Measurements from ENCODE around the gene SCTR.

The SCTR gene

GRCh38 chr2:119488245-119489214 lies 35.8 kb downstream of the SCTR start:
- Histone ChIP-seq H2BK5ac (ENCODE audit: low read depth, low read length, poor library complexity) (no peak overlapping the region), H3K79me1 (ENCODE audit: low read length) (peaks cover 8% of the 10 kb centered on the region), H3K4me3 (ENCODE audit: low read depth, low read length) (no peak overlapping the region), H3K9me3 (ENCODE audit: insufficient read depth, low read depth, low read length) (no peaks in the 10 kb centered on the region), H3K4ac (ENCODE audit: low read depth, low read length) (no peak overlapping the region), H3K79me2 (ENCODE audit: control insufficient read depth, insufficient read depth, low read length, poor library complexity) (no peaks in the 10 kb centered on the region), H3K36me3 (ENCODE audit: control insufficient read depth in 1 of 2, insufficient read depth in 2 of 2, low read length in 2 of 2) (no peaks in the 10 kb centered on the region), H3K4me2 (ENCODE audit: low read length) (no peak overlapping the region), H2BK12ac (ENCODE audit: low read length) (no peak overlapping the region), H3K9ac (ENCODE audit: low read length) (no peak overlapping the region), H2AFZ (ENCODE audit: insufficient read depth, low read length, poor library complexity) (no peak overlapping the region), H2AK5ac (ENCODE audit: low read length) (peak overlapping the region; percentile 9), H4K91ac (ENCODE audit: low read depth, low read length) (no peak overlapping the region), H3K14ac (ENCODE audit: low read length) (no peak overlapping the region), H3K18ac (ENCODE audit: low read length) (no peak overlapping the region), H3K27me3 (ENCODE audit: insufficient read depth, low read length) (no peaks in the 10 kb centered on the region), H3K27ac (ENCODE audit: low read depth, low read length) (no peak overlapping the region), H3K23ac (ENCODE audit: low read length) (no peak overlapping the region), H4K12ac (ENCODE audit: low read depth, low read length) (no peak overlapping the region), H4K8ac (ENCODE audit: low read depth, low read length) (no peak overlapping the region), H3K4me1 (ENCODE audit: control insufficient read depth in 1 of 2, insufficient read depth in 2 of 2, low read length in 2 of 2) (peaks cover 13 to 14% of the 10 kb centered on the region in 2 experiments), H2BK120ac (ENCODE audit: insufficient read depth, low read length, poor library complexity) (no peak overlapping the region)
- no peak for DNase-seq
- WGBS (ENCODE audit: extremely low coverage, insufficient coverage, insufficient read length) = no CpG with 5 or more reads among the region's 24 CpGs

- no peak overlapping the region for H3K18ac ChIP-seq (ENCODE audit: low read length)
- no peak overlapping the region for H2AK5ac ChIP-seq (ENCODE audit: low read length)
- H2BK12ac ChIP-seq (ENCODE audit: low read length) = no peak overlapping the region
- H3K79me2 ChIP-seq (ENCODE audit: control insufficient read depth, insufficient read depth, low read length, poor library complexity) = no peaks in the 10 kb centered on the region
- no peak overlapping the region for H2BK120ac ChIP-seq (ENCODE audit: insufficient read depth, low read length, poor library complexity)
- H3K36me3 ChIP-seq (ENCODE audit: control insufficient read depth in 1 of 2, insufficient read depth in 2 of 2, low read length in 2 of 2) = no peaks in the 10 kb centered on the region
- H3K14ac ChIP-seq (ENCODE audit: low read length) = no peak overlapping the region
- H3K4me1 ChIP-seq (ENCODE audit: control insufficient read depth in 1 of 2, insufficient read depth in 2 of 2, low read length in 2 of 2) = peaks cover 19 to 22% of the 10 kb centered on the region in 2 experiments
- no peak overlapping the region for H3K4ac ChIP-seq (ENCODE audit: low read depth, low read length)
- no peak overlapping the region for H3K9ac ChIP-seq (ENCODE audit: low read length)
- H4K12ac ChIP-seq (ENCODE audit: low read depth, low read length) = no peak overlapping the region
- no peak overlapping the region for H3K4me3 ChIP-seq (ENCODE audit: low read depth, low read length)
- no peak overlapping the region for H3K27ac ChIP-seq (ENCODE audit: low read depth, low read length)
- no peak for DNase-seq
- no peak overlapping the region for H2BK5ac ChIP-seq (ENCODE audit: low read depth, low read length, poor library complexity)
- H4K91ac ChIP-seq (ENCODE audit: low read depth, low read length) = no peak overlapping the region
- H3K27me3 ChIP-seq (ENCODE audit: insufficient read depth, low read length) = no peaks in the 10 kb centered on the region
- no peak overlapping the region for H4K8ac ChIP-seq (ENCODE audit: low read depth, low read length)
- no CpG with 5 or more reads among the region's 9 CpGs for WGBS (ENCODE audit: extremely low coverage, insufficient coverage, insufficient read length)
- no peak overlapping the region for H3K4me2 ChIP-seq (ENCODE audit: low read length)
- no peak overlapping the region for H2AFZ ChIP-seq (ENCODE audit: insufficient read depth, low read length, poor library complexity)
- H3K79me1 ChIP-seq (ENCODE audit: low read length) = peaks cover 8% of the 10 kb centered on the region
- no peak overlapping the region for H3K23ac ChIP-seq (ENCODE audit: low read length)
- H3K9me3 ChIP-seq (ENCODE audit: insufficient read depth, low read depth, low read length) = no peaks in the 10 kb centered on the region
These were observed 36.6 kb downstream of the SCTR start for GRCh38 chr2:119487434-119488244.

- H3K4me3 ChIP-seq (ENCODE audit: low read depth, low read length) = no peak overlapping the region
- no peak for DNase-seq
- no peak overlapping the region for H2AK5ac ChIP-seq (ENCODE audit: low read length)
- no peak overlapping the region for H4K12ac ChIP-seq (ENCODE audit: low read depth, low read length)
- no peak overlapping the region for H3K27ac ChIP-seq (ENCODE audit: low read depth, low read length)
- no peak overlapping the region for H2AFZ ChIP-seq (ENCODE audit: insufficient read depth, low read length, poor library complexity)
- H3K9me3 ChIP-seq (ENCODE audit: insufficient read depth, low read depth, low read length) = no peaks in the 10 kb centered on the region
- no peak overlapping the region for H3K4ac ChIP-seq (ENCODE audit: low read depth, low read length)
- WGBS (ENCODE audit: extremely low coverage, insufficient coverage, insufficient read length) = no CpG with 5 or more reads among the region's 7 CpGs
- H3K79me2 ChIP-seq (ENCODE audit: control insufficient read depth, insufficient read depth, low read length, poor library complexity) = no peaks in the 10 kb centered on the region
- no peaks in the 10 kb centered on the region for H3K36me3 ChIP-seq (ENCODE audit: control insufficient read depth in 1 of 2, insufficient read depth in 2 of 2, low read length in 2 of 2)
- H3K18ac ChIP-seq (ENCODE audit: low read length) = no peak overlapping the region
- no peaks in the 10 kb centered on the region for H3K27me3 ChIP-seq (ENCODE audit: insufficient read depth, low read length)
- H3K4me2 ChIP-seq (ENCODE audit: low read length) = no peak overlapping the region
- H4K91ac ChIP-seq (ENCODE audit: low read depth, low read length) = no peak overlapping the region
- no peak overlapping the region for H3K23ac ChIP-seq (ENCODE audit: low read length)
- no peak overlapping the region for H2BK5ac ChIP-seq (ENCODE audit: low read depth, low read length, poor library complexity)
- peaks cover 6% of the 10 kb centered on the region for H3K79me1 ChIP-seq (ENCODE audit: low read length)
- H3K14ac ChIP-seq (ENCODE audit: low read length) = no peak overlapping the region
- H3K9ac ChIP-seq (ENCODE audit: low read length) = no peak overlapping the region
- H3K4me1 ChIP-seq (ENCODE audit: control insufficient read depth in 1 of 2, insufficient read depth in 2 of 2, low read length in 2 of 2) = peaks cover 25 to 26% of the 10 kb centered on the region in 2 experiments
- no peak overlapping the region for H4K8ac ChIP-seq (ENCODE audit: low read depth, low read length)
- H2BK120ac ChIP-seq (ENCODE audit: insufficient read depth, low read length, poor library complexity) = no peak overlapping the region
- H2BK12ac ChIP-seq (ENCODE audit: low read length) = no peak overlapping the region
These were observed 37.4 kb downstream of the SCTR start for GRCh38 chr2:119486886-119487285.

DNA sequence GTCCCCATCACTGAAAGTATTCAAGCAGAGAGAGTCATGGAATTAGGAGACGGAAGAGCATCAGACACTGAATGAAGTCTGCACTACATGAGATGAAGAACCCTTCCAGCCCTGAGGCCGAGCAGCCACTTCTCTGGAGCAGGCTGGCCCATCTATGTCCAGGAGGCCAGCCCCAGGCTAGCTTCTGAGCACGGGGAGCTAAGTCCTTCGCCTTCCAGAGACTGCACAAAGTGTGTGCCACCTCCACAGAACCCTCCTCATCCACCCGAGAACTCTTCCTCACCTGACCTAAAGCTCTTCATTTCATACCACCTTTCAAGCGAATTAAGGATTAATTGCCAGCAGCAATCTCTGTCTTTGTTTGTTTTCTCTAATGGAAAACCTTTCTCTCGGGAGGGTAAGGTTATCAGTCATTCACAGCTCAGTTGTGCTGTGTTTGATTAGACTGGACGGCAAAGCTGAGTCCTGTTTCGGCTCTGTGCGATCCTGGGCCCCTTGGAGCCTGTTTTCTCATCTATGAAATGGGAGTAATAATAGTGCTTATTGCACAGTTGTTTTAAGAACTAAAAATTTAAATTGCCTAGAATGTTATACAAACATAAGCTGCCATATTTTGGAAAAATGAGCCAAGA lies 38.0 kb downstream of the SCTR start:
- Histone ChIP-seq H3K14ac (ENCODE audit: low read length) (no peak overlapping the region), H3K79me1 (ENCODE audit: low read length) (peaks cover 3% of the 10 kb centered on the region), H3K36me3 (ENCODE audit: control insufficient read depth in 1 of 2, insufficient read depth in 2 of 2, low read length in 2 of 2) (no peaks in the 10 kb centered on the region), H3K79me2 (ENCODE audit: control insufficient read depth, insufficient read depth, low read length, poor library complexity) (no peaks in the 10 kb centered on the region), H3K4me1 (ENCODE audit: control insufficient read depth in 1 of 2, insufficient read depth in 2 of 2, low read length in 2 of 2) (peaks cover 23 to 27% of the 10 kb centered on the region in 2 experiments), H2BK5ac (ENCODE audit: low read depth, low read length, poor library complexity) (no peak overlapping the region), H3K9me3 (ENCODE audit: insufficient read depth, low read depth, low read length) (no peaks in the 10 kb centered on the region), H4K8ac (ENCODE audit: low read depth, low read length) (no peak overlapping the region), H3K23ac (ENCODE audit: low read length) (no peak overlapping the region), H3K18ac (ENCODE audit: low read length) (no peak overlapping the region), H3K4me3 (ENCODE audit: low read depth, low read length) (no peak overlapping the region), H3K27me3 (ENCODE audit: insufficient read depth, low read length) (no peaks in the 10 kb centered on the region), H3K9ac (ENCODE audit: low read length) (no peak overlapping the region), H2AK5ac (ENCODE audit: low read length) (no peak overlapping the region), H3K4me2 (ENCODE audit: low read length) (no peak overlapping the region), H2BK120ac (ENCODE audit: insufficient read depth, low read length, poor library complexity) (no peak overlapping the region), H4K12ac (ENCODE audit: low read depth, low read length) (no peak overlapping the region), H3K4ac (ENCODE audit: low read depth, low read length) (no peak overlapping the region), H4K91ac (ENCODE audit: low read depth, low read length) (no peak overlapping the region), H2BK12ac (ENCODE audit: low read length) (no peak overlapping the region), H3K27ac (ENCODE audit: low read depth, low read length) (no peak overlapping the region), H2AFZ (ENCODE audit: insufficient read depth, low read length, poor library complexity) (no peak overlapping the region)
- DNase-seq = no peak
- no CpG with 5 or more reads among the region's 10 CpGs for WGBS (ENCODE audit: extremely low coverage, insufficient coverage, insufficient read length)

Data from trophoblast cell (in vitro differentiated cells and primary cell).